MCF 10A (cell line): ENCODE measurements around the gene MCC. TPM values are rescaled to one million over a fixed set of nuclear protein-coding genes. Genes with fewer than 3 reads are reported as not detected.
A peak's percentile ranks its signal among the peaks of the same experiment; 100 is the strongest.

Experiments used
- BruUV-seq: library from RNA; stranded (reverse); fragments of 400-500 nt; replicated peaks from 2 replicates; lab custom pipeline; 2021; lab: Mats Ljungman, UMichigan
- CTCF ChIA-PET: fragments of 300-600 bp; sonication (Branson Sonifier 250); formaldehyde crosslinking; extraction: SDS; loops from one replicate; lab custom pipeline; 2021; ENCODE audit warnings: antibody characterized with exemption, inconsistent platforms; lab: Yijun Ruan, JAX
- POLR2A ChIA-PET: fragments of 300-600, 350-650 bp; sonication (Branson Sonifier 250); formaldehyde crosslinking; extraction: SDS; loops from one replicate; lab custom pipeline; 2020; ENCODE audit warnings: antibody characterized with exemption, inconsistent platforms; lab: Yijun Ruan, JAX
- DNase-seq: peaks from one replicate; pipeline ENCODE4 v3.0.0-alpha.2; 2018; ENCODE audit not compliant: unreplicated experiment
- H3K27ac Mint-ChIP-seq: one replicate; pipeline ENCODE4 v1.8.0; 2022; ENCODE audit warnings: mild to moderate bottlenecking, low read depth, mixed read lengths; ENCODE audit not compliant: unreplicated experiment
- H3K27me3 Mint-ChIP-seq: one replicate; pipeline ENCODE4 v1.8.0; 2022; ENCODE audit warnings: mixed read lengths; ENCODE audit not compliant: insufficient read depth, unreplicated experiment
- H3K36me3 Mint-ChIP-seq: one replicate; pipeline ENCODE4 v1.8.0; 2022; ENCODE audit warnings: mild to moderate bottlenecking, moderate library complexity, mixed read lengths; ENCODE audit not compliant: insufficient read depth, unreplicated experiment
- H3K4me1 Mint-ChIP-seq: one replicate; pipeline ENCODE4 v1.8.0; 2022; ENCODE audit warnings: mixed read lengths; ENCODE audit not compliant: insufficient read depth, unreplicated experiment
- H3K4me3 Mint-ChIP-seq: one replicate; pipeline ENCODE4 v1.8.0; 2022; ENCODE audit warnings: mild to moderate bottlenecking, moderate library complexity, mixed read lengths; ENCODE audit not compliant: unreplicated experiment
- H3K9me3 Mint-ChIP-seq: one replicate; pipeline ENCODE4 v1.8.0; 2022; ENCODE audit warnings: mixed read lengths; ENCODE audit not compliant: unreplicated experiment
- intact Hi-C: fragments of 100-400 bp; cut with micrococcal nuclease; formaldehyde crosslinking; loops from 2 replicates; pipeline ENCODE4 v1.14.1; 2022
- total RNA-seq: library from RNA; stranded (reverse); gene quantifications from 2 replicates; pipeline ENCODE4 v1.2.3, GENCODE V29; 2022
- TF ChIP-seq, protein P1 (sequence below): fragments of 200-600 bp; IDR thresholded peaks from one replicate; pipeline ENCODE4 v1.8.0; 2022; ENCODE audit warnings: antibody characterized with exemption, mild to moderate bottlenecking; ENCODE audit not compliant: unreplicated experiment

Gene MCC
- total RNA-seq, 1 experiment from 2014 or later = 25.3 TPM

GRCh38 chr5:112978836-112979235 is 509.4 kb downstream of the MCC start:
- intact Hi-C loops = loop anchor here (5.0 kb wide), 2 partner anchors 117 to 533 kb away; partner anchors contain the start of genes SRP19 and YTHDC2
- TF ChIP-seq, protein P1, sequence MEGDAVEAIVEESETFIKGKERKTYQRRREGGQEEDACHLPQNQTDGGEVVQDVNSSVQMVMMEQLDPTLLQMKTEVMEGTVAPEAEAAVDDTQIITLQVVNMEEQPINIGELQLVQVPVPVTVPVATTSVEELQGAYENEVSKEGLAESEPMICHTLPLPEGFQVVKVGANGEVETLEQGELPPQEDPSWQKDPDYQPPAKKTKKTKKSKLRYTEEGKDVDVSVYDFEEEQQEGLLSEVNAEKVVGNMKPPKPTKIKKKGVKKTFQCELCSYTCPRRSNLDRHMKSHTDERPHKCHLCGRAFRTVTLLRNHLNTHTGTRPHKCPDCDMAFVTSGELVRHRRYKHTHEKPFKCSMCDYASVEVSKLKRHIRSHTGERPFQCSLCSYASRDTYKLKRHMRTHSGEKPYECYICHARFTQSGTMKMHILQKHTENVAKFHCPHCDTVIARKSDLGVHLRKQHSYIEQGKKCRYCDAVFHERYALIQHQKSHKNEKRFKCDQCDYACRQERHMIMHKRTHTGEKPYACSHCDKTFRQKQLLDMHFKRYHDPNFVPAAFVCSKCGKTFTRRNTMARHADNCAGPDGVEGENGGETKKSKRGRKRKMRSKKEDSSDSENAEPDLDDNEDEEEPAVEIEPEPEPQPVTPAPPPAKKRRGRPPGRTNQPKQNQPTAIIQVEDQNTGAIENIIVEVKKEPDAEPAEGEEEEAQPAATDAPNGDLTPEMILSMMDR = no peak
- Mint-ChIP-seq H3K4me1 (peaks cover 26% of the 10 kb centered on the region), H3K4me3 (peak overlapping the region; percentile 97), H3K36me3 (peaks cover 7% of the 10 kb centered on the region), H3K27ac (peak overlapping the region; percentile 98), H3K9me3 (no peaks in the 10 kb centered on the region), H3K27me3 (no peaks in the 10 kb centered on the region)
- ChIA-PET POLR2A (interaction anchor here (0.8 to 3.3 kb wide), 7 partner anchors 12 to 314 kb away, joined by 3 to 19 read pairs (median 4); partner anchors contain the start of genes REEP5 and SRP19), CTCF (interaction anchor here (0.8 to 1.5 kb wide), 3 partner anchors 11 to 19 kb away, joined by 3 to 10 read pairs (median 4); no protein-coding TSS in a partner anchor)
- DNase-seq = no peak
- BruUV-seq = no TSS peak

- peak overlapping the region; percentile 98 for H3K27ac Mint-ChIP-seq
- CTCF ChIA-PET = no interaction called here
Measured at GRCh38 chr5:112977440-112977861, 510.8 kb downstream of the MCC start.

DNA sequence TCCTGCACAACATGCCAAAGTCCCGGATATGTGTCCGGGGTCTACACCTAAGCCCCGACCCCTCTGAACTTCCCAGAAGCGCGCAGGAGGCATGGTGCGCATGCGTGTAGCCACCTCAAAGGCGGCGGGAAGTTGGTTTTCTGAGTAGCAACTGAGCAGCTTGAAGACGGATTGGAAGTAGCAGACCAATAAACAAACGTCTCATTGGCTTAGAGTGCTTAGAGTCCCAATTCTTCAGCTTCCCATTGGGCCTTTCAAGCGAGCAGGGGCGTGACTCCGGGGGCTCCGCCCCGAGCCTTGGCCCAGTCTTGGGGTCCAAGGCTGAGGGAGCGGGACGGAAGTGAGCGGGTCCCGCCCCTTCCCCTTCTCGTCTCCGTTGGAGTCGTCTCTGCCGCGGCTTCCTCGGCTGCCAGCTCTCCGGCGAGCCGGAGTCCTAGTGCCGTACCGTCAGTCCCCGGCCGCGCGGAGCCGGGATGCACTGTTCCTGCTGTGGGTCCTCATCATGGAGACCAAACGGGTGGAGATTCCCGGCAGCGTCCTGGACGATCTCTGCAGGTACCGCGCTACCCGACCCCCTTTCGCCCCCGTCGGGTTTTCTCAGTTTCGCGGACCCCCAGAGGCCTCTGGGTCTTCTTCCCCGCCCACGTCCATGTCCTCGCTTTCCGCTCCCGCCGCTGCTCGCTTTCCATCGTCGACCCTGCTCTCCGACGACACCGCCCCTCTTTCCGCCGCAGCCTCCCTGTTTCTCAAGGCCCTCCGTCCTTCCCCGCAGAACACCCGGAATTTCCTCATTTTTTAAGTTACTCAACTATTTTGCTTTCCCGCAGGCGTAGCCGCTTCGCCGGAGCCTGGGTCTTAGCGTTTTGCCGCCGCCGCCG is 511.6 kb downstream of the MCC start, which contains the start of gene DCP2:
Gene DCP2 (plus strand): TSS at position 367 of the 878 bp plus-strand sequence. CDS start 136 bp downstream, at position 503.
- intact Hi-C loops = loop anchor here (5.0 kb wide), 2 partner anchors 114 to 536 kb away; partner anchors contain the start of genes SRP19 and YTHDC2
- Mint-ChIP-seq H3K27me3 (no peaks in the 10 kb centered on the region), H3K9me3 (no peaks in the 10 kb centered on the region), H3K4me3 (peak within 1 kb of the TSS; percentile 97), H3K36me3 (no peaks in the 10 kb centered on the region), H3K27ac (peak within 1 kb of the TSS; percentile 98), H3K4me1 (peaks cover 15% of the 10 kb centered on the region)
- BruUV-seq = no TSS peak
- ChIA-PET CTCF (interaction anchor here (0.5 to 2.6 kb wide), 8 partner anchors 11 to 568 kb away, joined by 3 to 9 read pairs (median 4); partner anchors contain the start of gene REEP5), POLR2A (interaction anchor here (0.5 to 3.1 kb wide), 22 partner anchors 9 to 538 kb away, joined by 3 to 26 read pairs (median 4); partner anchors contain the start of genes MCC, REEP5 and SRP19)
- DNase-seq = peak; percentile 99
- TF ChIP-seq, protein P1 = no peak

More at GRCh38 chr5:112977440-112977861, 510.8 kb downstream of the MCC start:
- BruUV-seq = TSS peak; percentile 51
- Mint-ChIP-seq H3K27me3 (no peaks in the 10 kb centered on the region), H3K36me3 (peaks cover 7% of the 10 kb centered on the region), H3K4me3 (peak overlapping the region; percentile 97), H3K4me1 (peaks cover 22% of the 10 kb centered on the region), H3K9me3 (no peaks in the 10 kb centered on the region)
- POLR2A ChIA-PET = interaction anchor here (3.3 kb wide), 1 partner anchor 56 kb away, joined by 19 read pairs; the partner anchor contains the start of gene REEP5
- no peak for DNase-seq
- intact Hi-C loops = loop anchor here (5.0 kb wide), 2 partner anchors 115 to 535 kb away; partner anchors contain the start of genes SRP19 and YTHDC2
- TF ChIP-seq, protein P1 = no peak
